ENCODE measurements around the gene MME. TPM values are rescaled to one million over a fixed set of nuclear protein-coding genes. Genes with fewer than 3 reads are reported as not detected.

Gene MME
- total RNA-seq, 1 donor from 2014 or later: 0.91 TPM

GRCh38 chr3:155037508-155038202 lies 42.5 kb upstream of the MME start:
- Mint-ChIP-seq H3K4me3 (no peak overlapping the region), H3K27me3 (ENCODE audit: low read depth) (peaks cover 6% of the 10 kb centered on the region), H3K4me1 (peaks cover 4% of the 10 kb centered on the region), H3K36me3 (ENCODE audit: low read depth) (no peaks in the 10 kb centered on the region), H3K9me3 (peaks cover 4% of the 10 kb centered on the region), H3K27ac (ENCODE audit: unreplicated experiment) (no peak overlapping the region)
- TF ChIP-seq CTCF (conservative IDR thresholded peaks at IDR 0.05): no peak
- DNase-seq (ENCODE audit: low read depth, low spot score): no peak

- no peak for TF ChIP-seq CTCF (conservative IDR thresholded peaks at IDR 0.05)
- no peak overlapping the region for H3K4me3 Mint-ChIP-seq
- no peaks in the 10 kb centered on the region for H3K36me3 Mint-ChIP-seq (ENCODE audit: low read depth)
- H3K27me3 Mint-ChIP-seq (ENCODE audit: low read depth): peaks cover 6% of the 10 kb centered on the region
- no peaks in the 10 kb centered on the region for H3K4me1 Mint-ChIP-seq
- H3K9me3 Mint-ChIP-seq: peaks cover 4% of the 10 kb centered on the region
- no peak overlapping the region for H3K27ac Mint-ChIP-seq (ENCODE audit: unreplicated experiment)
- no peak for DNase-seq (ENCODE audit: low read depth, low spot score)
Observed at GRCh38 chr3:155038203-155038554, 41.9 kb upstream of the MME start.

- H3K4me3 Mint-ChIP-seq: no peak overlapping the region
- no peaks in the 10 kb centered on the region for H3K4me1 Mint-ChIP-seq
- no peaks in the 10 kb centered on the region for H3K27me3 Mint-ChIP-seq (ENCODE audit: low read depth)
- H3K36me3 Mint-ChIP-seq (ENCODE audit: low read depth): no peaks in the 10 kb centered on the region
- TF ChIP-seq CTCF (conservative IDR thresholded peaks at IDR 0.05): no peak
- no peak for DNase-seq (ENCODE audit: low read depth, low spot score)
- no peak overlapping the region for H3K27ac Mint-ChIP-seq (ENCODE audit: unreplicated experiment)
- peaks cover 8% of the 10 kb centered on the region for H3K9me3 Mint-ChIP-seq
Observed at GRCh38 chr3:155046935-155047334, 33.2 kb upstream of the MME start.

- H3K4me1 Mint-ChIP-seq: no peaks in the 10 kb centered on the region
- no peak for DNase-seq (ENCODE audit: low read depth, low spot score)
- TF ChIP-seq CTCF (conservative IDR thresholded peaks at IDR 0.05): no peak
- H3K36me3 Mint-ChIP-seq (ENCODE audit: low read depth): no peaks in the 10 kb centered on the region
- H3K4me3 Mint-ChIP-seq: no peak overlapping the region
- no peaks in the 10 kb centered on the region for H3K27me3 Mint-ChIP-seq (ENCODE audit: low read depth)
- H3K27ac Mint-ChIP-seq (ENCODE audit: unreplicated experiment): no peak overlapping the region
- H3K9me3 Mint-ChIP-seq: peaks cover 8% of the 10 kb centered on the region
Observed at GRCh38 chr3:155047672-155048071, 32.4 kb upstream of the MME start.

GRCh38 chr3:155049959-155050358 lies 30.2 kb upstream of the MME start:
- no peak for TF ChIP-seq CTCF (conservative IDR thresholded peaks at IDR 0.05)
- Mint-ChIP-seq H3K4me1 (no peaks in the 10 kb centered on the region), H3K9me3 (peaks cover 15% of the 10 kb centered on the region), H3K27me3 (ENCODE audit: low read depth) (no peaks in the 10 kb centered on the region), H3K4me3 (no peak overlapping the region), H3K36me3 (ENCODE audit: low read depth) (peaks cover 5% of the 10 kb centered on the region), H3K27ac (ENCODE audit: unreplicated experiment) (no peak overlapping the region)
- DNase-seq (ENCODE audit: low read depth, low spot score): no peak
